K562 (cell line): Measurements from ENCODE around the gene DESI2. TPM values are rescaled to one million over a fixed set of nuclear protein-coding genes. Genes with fewer than 3 reads are reported as not detected.

Source experiments
- ATAC-seq: fragments of 200-7000 bp; cut with Tn5 transposase; 3 replicates; pipeline ENCODE4 v1.9.1; 2020; ENCODE audit warnings: moderate library complexity
- BruUV-seq: library from RNA; stranded (reverse); fragments of 400-500 nt; replicated peaks from 2 replicates; lab custom pipeline; 2021; lab: Mats Ljungman, UMichigan
- CTCF ChIA-PET: fragments of 300-600 bp; formaldehyde crosslinking; extraction: SDS; loops from one replicate; lab custom pipeline; 2021; ENCODE audit warnings: low intra/inter-chr PET ratio; lab: Yijun Ruan, JAX
- POLR2A ChIA-PET: fragments of 300-600, 350-650 bp; sonication (Branson Sonifier 250); formaldehyde crosslinking; extraction: SDS; loops from one replicate; lab custom pipeline; 2021; ENCODE audit warnings: antibody characterized with exemption, inconsistent platforms; lab: Yijun Ruan, JAX
- DNase-seq, 4 experiments: peaks; one replicate each; pipeline versions ENCODE4 v3.0.0 to v3.0.0-alpha.2; 2011 to 2018; ENCODE audit warnings: low spot score in 3 of 4, mixed read lengths in 3 of 4; ENCODE audit errors: extremely low read depth in 1 of 4
- FAIRE-seq: peaks from 2 replicates; lab custom pipeline; 2011; peaks lifted over from hg19 to GRCh38; lab: Jason Lieb, UNC
- H2AFZ ChIP-seq: 2 replicates; pipeline ENCODE4 v1.6.0; 2011; ENCODE audit warnings: low read depth, low read length, control low read depth, inconsistent platforms
- H3K27ac ChIP-seq: fragments of 200-600 bp; 3 replicates; pipeline ENCODE4 v1.8.0; 2011; ENCODE audit warnings: low read depth, mild to moderate bottlenecking, control low read depth, inconsistent platforms, low read length, moderate library complexity, mixed read lengths; ENCODE audit errors: extremely low read depth
- H3K27me3 ChIP-seq, 2 experiments: fragments of 300-600 bp in 1 of 2; 2 replicates in 1 of 2; 3 replicates in 1 of 2; pipeline versions ENCODE4 v1.6.0 to v1.8.0; 2011; ENCODE audit warnings: inconsistent platforms in 2 of 2, low read length in 2 of 2, mild to moderate bottlenecking in 1 of 2, mixed read lengths in 1 of 2, moderate library complexity in 1 of 2; ENCODE audit not compliant: control insufficient read depth in 2 of 2, insufficient read depth in 2 of 2
- H3K36me3 ChIP-seq: fragments of 300-600 bp; 3 replicates; pipeline ENCODE4 v1.8.0; 2011; ENCODE audit warnings: mild to moderate bottlenecking, low read length, inconsistent platforms; ENCODE audit not compliant: control insufficient read depth, insufficient read depth
- H3K4me1 ChIP-seq, 2 experiments: fragments of 200-600 bp in 1 of 2; replicated peaks in 1 of 2; 2 replicates in 1 of 2; 3 replicates in 1 of 2; pipeline versions ENCODE4 v1.5.1 to v1.8.0; 2011; ENCODE audit warnings: inconsistent platforms in 2 of 2, low read length in 2 of 2, mild to moderate bottlenecking in 1 of 2, mixed read lengths in 1 of 2, moderate library complexity in 1 of 2; ENCODE audit not compliant: control insufficient read depth in 2 of 2, insufficient read depth in 2 of 2
- H3K4me2 ChIP-seq: 2 replicates; pipeline ENCODE4 v1.6.1; 2011; ENCODE audit warnings: low read length, control low read depth, inconsistent platforms, mixed read lengths; ENCODE audit not compliant: insufficient read depth
- H3K4me3 ChIP-seq: fragments of 200-600 bp; sonication (generic), shearing (Covaris generic); 2 replicates; pipeline ENCODE4 v1.5.1; 2016; ENCODE audit warnings: control low read depth, inconsistent platforms
- H3K79me2 ChIP-seq: fragments of 200-600 bp; 3 replicates; pipeline ENCODE4 v1.8.0; 2011; ENCODE audit warnings: low read length, inconsistent platforms; ENCODE audit not compliant: control insufficient read depth, insufficient read depth
- H3K9ac ChIP-seq, 2 experiments: 2 replicates each; pipeline versions ENCODE4 v1.6.0 to v1.6.1; 2011; ENCODE audit warnings: low read depth in 2 of 2, low read length in 2 of 2, control low read depth in 1 of 2, inconsistent platforms in 1 of 2, mild to moderate bottlenecking in 1 of 2, mixed read lengths in 1 of 2; ENCODE audit not compliant: insufficient read depth in 1 of 2
- H3K9me1 ChIP-seq: one replicate; pipeline ENCODE4 v1.6.0; 2011; ENCODE audit warnings: inconsistent platforms, mild to moderate bottlenecking, low read length, moderate library complexity; ENCODE audit not compliant: control insufficient read depth, insufficient read depth
- H3K9me3 ChIP-seq: replicated peaks from 2 replicates; pipeline ENCODE4 v1.5.1; 2011; ENCODE audit warnings: low read depth, low read length, inconsistent platforms; ENCODE audit not compliant: control insufficient read depth, insufficient read depth
- H4K20me1 ChIP-seq: replicated peaks from 2 replicates; pipeline ENCODE4 v1.6.1; 2011; ENCODE audit warnings: low read length, inconsistent platforms, mixed read lengths; ENCODE audit not compliant: control insufficient read depth, insufficient read depth
- KDM1A ChIP-seq, 2 experiments: fragments of 450-650 bp; IDR thresholded peaks; 2 replicates each; pipeline ENCODE4 v1.6.1; 2016; ENCODE audit warnings: mild to moderate bottlenecking in 2 of 2
- RBBP5 ChIP-seq: fragments of 200-600 bp; sonication (generic); IDR thresholded peaks from 2 replicates; pipeline ENCODE4 v1.6.1; 2012; ENCODE audit warnings: borderline replicate concordance, mild to moderate bottlenecking, low read length, control low read depth, inconsistent platforms; ENCODE audit not compliant: insufficient read depth, poor library complexity, severe bottlenecking
- WGBS: fragments of 100-300 bp; shearing (Covaris generic); methylation state at CpG from one replicate; pipeline ENCODE4 v1.1.6; 2016; ENCODE audit warnings: low coverage, mixed read lengths; ENCODE audit not compliant: insufficient coverage; ENCODE audit errors: missing lambda C conversion rate; 5-methylcytosine and 5-hydroxymethylcytosine counted together
- in situ Hi-C: fragments of 300-500 bp; cut with MboI; formaldehyde crosslinking; loops from 4 replicates; pipeline ENCODE4 v1.15.0; 2018; ENCODE audit warnings: inconsistent platforms, mixed read lengths
- intact Hi-C: fragments of 100-400 bp; cut with micrococcal nuclease; formaldehyde crosslinking; loops from 2 replicates; pipeline ENCODE4 v1.14.2; 2022
- polyA plus RNA-seq, 8 experiments: library from polyadenylated mRNA; depleted of rRNA in 4 of 8; stranded (reverse) in 5 of 8; unstranded in 3 of 8; fragments of >200 nt; fragmentation: Nextera tagmentation in 2 of 8; fragmentation: Illumina TruSeq in 1 of 8; extraction: Ambion mirVana in 2 of 8; extraction: Trizol in 1 of 8; gene quantifications; 2 replicates each; pipeline versions ENCODE4 v1.2.1 to v1.2.3, GENCODE V29; 2011 to 2014; ENCODE audit warnings: inconsistent platforms in 1 of 8, missing spikeins in 1 of 8
- total RNA-seq, 7 experiments: library from RNA; depleted of rRNA in 6 of 7; stranded (reverse); fragments of >200 nt in 6 of 7; fragmentation: Illumina TruSeq in 2 of 7; extraction: Trizol in 2 of 7; gene quantifications; 2 replicates each; pipeline versions ENCODE4 v1.2.1 to v1.2.3, GENCODE V29; 2011 to 2021; ENCODE audit warnings: low replicate concordance in 1 of 7
- TF ChIP-seq, protein P1 (sequence below): sonication (generic); formaldehyde crosslinking; IDR thresholded peaks from 2 replicates; pipeline ENCODE4 v1.8.1; 2022; ENCODE audit warnings: missing genetic modification reagents
- TF ChIP-seq, protein P2 (sequence below): fragments of 450-650 bp; formaldehyde crosslinking; IDR thresholded peaks from 2 replicates; pipeline ENCODE4 v1.4.0; 2020; ENCODE audit warnings: mild to moderate bottlenecking, moderate library complexity
- TF ChIP-seq, protein P3 (sequence below): sonication (generic); formaldehyde crosslinking; IDR thresholded peaks from 2 replicates; pipeline ENCODE4 v1.8.0; 2022; ENCODE audit warnings: missing genetic modification reagents, mild to moderate bottlenecking, borderline replicate concordance

DESI2 gene
- total and polyA plus RNA-seq, 9 of the 15 experiments (the other 6 are each of a cell fraction or from before 2014, with no cell fraction given): 17.4 to 59.4 (median 38.4) TPM

DNA sequence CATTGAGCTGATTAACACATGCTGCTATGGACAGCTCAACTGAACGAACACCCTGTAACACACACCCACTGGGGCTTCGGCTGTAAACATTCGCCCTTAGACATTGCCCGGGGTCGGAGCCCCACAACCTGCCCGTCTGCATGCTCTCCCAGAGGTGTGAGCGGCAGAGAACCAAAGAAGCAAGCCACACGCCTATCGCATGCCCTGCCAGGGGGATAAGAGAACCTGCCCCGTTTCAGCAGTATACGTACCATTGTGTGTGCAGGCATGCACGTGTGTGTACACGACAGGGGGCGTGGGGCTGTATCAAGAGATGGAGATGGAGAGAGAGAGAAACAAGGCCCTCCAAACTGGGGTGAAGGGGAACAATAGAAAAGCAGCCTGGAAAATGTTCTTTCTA lies 9.9 kb upstream of the DESI2 start:
- Histone ChIP-seq H3K9me3 (no peaks in the 10 kb centered on the region), H3K79me2 (no peaks in the 10 kb centered on the region), H3K36me3 (no peaks in the 10 kb centered on the region), H3K9me1 (no peaks in the 10 kb centered on the region), H3K9ac (no peak overlapping the region), H3K27me3 (peaks cover 46 to 52% of the 10 kb centered on the region in 2 experiments), H3K4me2 (no peak overlapping the region; the same call in 1 of the 2 replicates), H3K4me1 (peaks cover 0 to 4% of the 10 kb centered on the region in 2 experiments; a peak in 2 of 5 replicates), H2AFZ (no peak overlapping the region), H3K27ac (no peak overlapping the region), H4K20me1 (no peaks in the 10 kb centered on the region), H3K4me3 (no peak overlapping the region)
- ATAC-seq (peak; percentile 50), FAIRE-seq (no peak), DNase-seq (no peak)
- TF ChIP-seq KDM1A (IDR thresholded peaks at IDR 0.05) (peak in 1 of 2 experiments; percentile 32; a peak in 1 of 4 replicates), RBBP5 (no peak)
- intact Hi-C loops: no loop called here
- ChIA-PET CTCF (no interaction called here), POLR2A (interaction anchor here (0.6 kb wide), 1 partner anchor 60 kb away, joined by 4 read pairs; no protein-coding TSS in a partner anchor)
- in situ Hi-C loops: no loop called here
- BruUV-seq: no TSS peak
- WGBS: 15% methylated on average over 14 of the region's 14 CpGs

GRCh38 chr1:244645414-244645813 lies 7.5 kb upstream of the DESI2 start:
- DNase-seq: no peak
- Histone ChIP-seq H2AFZ (no peak overlapping the region), H3K79me2 (no peaks in the 10 kb centered on the region), H3K36me3 (no peaks in the 10 kb centered on the region), H3K9me1 (no peaks in the 10 kb centered on the region), H3K9me3 (no peaks in the 10 kb centered on the region), H3K4me1 (peaks cover 0 to 4% of the 10 kb centered on the region in 2 experiments; a peak in 2 of 5 replicates), H3K4me2 (no peak overlapping the region), H3K4me3 (no peak overlapping the region), H3K9ac (no peak overlapping the region), H3K27ac (no peak overlapping the region), H3K27me3 (peaks cover 34 to 42% of the 10 kb centered on the region in 2 experiments), H4K20me1 (no peaks in the 10 kb centered on the region)
- in situ Hi-C loops (no loop called here), intact Hi-C loops (no loop called here)
- TF ChIP-seq, protein P1, sequence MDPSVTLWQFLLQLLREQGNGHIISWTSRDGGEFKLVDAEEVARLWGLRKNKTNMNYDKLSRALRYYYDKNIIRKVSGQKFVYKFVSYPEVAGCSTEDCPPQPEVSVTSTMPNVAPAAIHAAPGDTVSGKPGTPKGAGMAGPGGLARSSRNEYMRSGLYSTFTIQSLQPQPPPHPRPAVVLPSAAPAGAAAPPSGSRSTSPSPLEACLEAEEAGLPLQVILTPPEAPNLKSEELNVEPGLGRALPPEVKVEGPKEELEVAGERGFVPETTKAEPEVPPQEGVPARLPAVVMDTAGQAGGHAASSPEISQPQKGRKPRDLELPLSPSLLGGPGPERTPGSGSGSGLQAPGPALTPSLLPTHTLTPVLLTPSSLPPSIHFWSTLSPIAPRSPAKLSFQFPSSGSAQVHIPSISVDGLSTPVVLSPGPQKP (CRISPR knock-in tag): no peak
- TF ChIP-seq, protein P2, sequence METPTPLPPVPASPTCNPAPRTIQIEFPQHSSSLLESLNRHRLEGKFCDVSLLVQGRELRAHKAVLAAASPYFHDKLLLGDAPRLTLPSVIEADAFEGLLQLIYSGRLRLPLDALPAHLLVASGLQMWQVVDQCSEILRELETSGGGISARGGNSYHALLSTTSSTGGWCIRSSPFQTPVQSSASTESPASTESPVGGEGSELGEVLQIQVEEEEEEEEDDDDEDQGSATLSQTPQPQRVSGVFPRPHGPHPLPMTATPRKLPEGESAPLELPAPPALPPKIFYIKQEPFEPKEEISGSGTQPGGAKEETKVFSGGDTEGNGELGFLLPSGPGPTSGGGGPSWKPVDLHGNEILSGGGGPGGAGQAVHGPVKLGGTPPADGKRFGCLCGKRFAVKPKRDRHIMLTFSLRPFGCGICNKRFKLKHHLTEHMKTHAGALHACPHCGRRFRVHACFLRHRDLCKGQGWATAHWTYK: no peak
- TF ChIP-seq, protein P3, sequence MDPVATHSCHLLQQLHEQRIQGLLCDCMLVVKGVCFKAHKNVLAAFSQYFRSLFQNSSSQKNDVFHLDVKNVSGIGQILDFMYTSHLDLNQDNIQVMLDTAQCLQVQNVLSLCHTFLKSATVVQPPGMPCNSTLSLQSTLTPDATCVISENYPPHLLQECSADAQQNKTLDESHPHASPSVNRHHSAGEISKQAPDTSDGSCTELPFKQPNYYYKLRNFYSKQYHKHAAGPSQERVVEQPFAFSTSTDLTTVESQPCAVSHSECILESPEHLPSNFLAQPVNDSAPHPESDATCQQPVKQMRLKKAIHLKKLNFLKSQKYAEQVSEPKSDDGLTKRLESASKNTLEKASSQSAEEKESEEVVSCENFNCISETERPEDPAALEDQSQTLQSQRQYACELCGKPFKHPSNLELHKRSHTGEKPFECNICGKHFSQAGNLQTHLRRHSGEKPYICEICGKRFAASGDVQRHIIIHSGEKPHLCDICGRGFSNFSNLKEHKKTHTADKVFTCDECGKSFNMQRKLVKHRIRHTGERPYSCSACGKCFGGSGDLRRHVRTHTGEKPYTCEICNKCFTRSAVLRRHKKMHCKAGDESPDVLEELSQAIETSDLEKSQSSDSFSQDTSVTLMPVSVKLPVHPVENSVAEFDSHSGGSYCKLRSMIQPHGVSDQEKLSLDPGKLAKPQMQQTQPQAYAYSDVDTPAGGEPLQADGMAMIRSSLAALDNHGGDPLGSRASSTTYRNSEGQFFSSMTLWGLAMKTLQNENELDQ (CRISPR knock-in tag): no peak
- ATAC-seq: no peak
- ChIA-PET POLR2A (interaction anchor here (0.6 kb wide), 1 partner anchor 9 kb away, joined by 8 read pairs; no protein-coding TSS in a partner anchor), CTCF (interaction anchor here (0.7 kb wide), 1 partner anchor 1645 kb away, joined by 3 read pairs; no protein-coding TSS in a partner anchor)
- no TSS peak for BruUV-seq
- 5% methylated on average over 6 of the region's 6 CpGs for WGBS
- FAIRE-seq: no peak
